H54 (cell line): ENCODE results near the gene MICAL2.

Source experiments
- DNase-seq: peaks from one replicate; pipeline ENCODE4 v3.0.0; 2011; ENCODE audit warnings: low spot score, mixed read lengths; ENCODE audit not compliant: insufficient read length
- FAIRE-seq: peaks from 3 replicates; lab custom pipeline; 2011; peaks lifted over from hg19 to GRCh38; lab: Jason Lieb, UNC
- POLR2A ChIP-seq: IDR thresholded peaks from 2 replicates; pipeline ENCODE4 v1.6.1; 2011; ENCODE audit warnings: low read depth, mild to moderate bottlenecking, low read length

MICAL2 gene

GRCh38 chr11:12235947-12236743 lies 125.8 kb downstream of the MICAL2 start:
- DNase-seq (peak; percentile 45), FAIRE-seq (no peak)
- no peak for TF ChIP-seq POLR2A

- FAIRE-seq (no peak), DNase-seq (no peak)
- no peak for TF ChIP-seq POLR2A
Measured at GRCh38 chr11:12236744-12237101, 126.3 kb downstream of the MICAL2 start.

DNA sequence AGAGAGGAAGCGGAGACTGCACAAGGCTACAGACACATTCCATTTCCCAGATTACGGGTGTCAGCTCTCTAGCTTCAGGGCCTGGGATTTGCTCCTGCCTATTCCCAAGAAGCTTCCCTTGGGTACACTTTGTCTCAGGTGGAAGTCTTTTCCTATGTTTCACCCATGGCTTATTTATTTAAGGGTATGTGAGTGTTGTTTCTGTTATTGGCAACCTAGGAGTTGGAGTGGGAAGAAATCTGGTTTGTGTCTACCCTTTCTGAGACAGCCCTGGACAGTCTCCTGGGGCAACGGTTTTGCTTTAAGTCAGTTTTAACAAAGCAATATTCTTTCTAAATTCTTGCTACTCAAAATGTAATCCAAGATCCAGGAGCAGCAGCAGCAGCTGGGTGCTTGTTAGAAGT lies 127.0 kb downstream of the MICAL2 start:
- no peak for DNase-seq
- TF ChIP-seq POLR2A, result no peak
- no peak for FAIRE-seq

DNA sequence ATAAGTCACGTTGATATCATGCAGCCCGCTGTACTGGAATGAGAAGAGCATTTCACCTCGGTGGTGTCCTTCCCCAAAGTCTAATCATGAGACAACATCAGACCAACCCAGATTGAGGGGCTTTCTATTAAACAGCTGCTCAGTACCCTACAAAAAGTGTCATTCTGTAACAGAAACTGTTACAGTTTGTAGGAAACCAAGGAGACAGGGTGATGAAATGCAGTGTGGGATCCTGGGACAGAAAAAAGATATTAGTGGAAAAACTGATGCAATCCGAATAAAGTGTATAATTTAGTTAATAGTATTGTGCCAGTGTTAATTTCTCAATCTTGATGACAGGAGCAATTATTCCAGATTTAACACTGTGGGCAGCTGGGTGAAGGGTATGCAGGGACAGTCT lies 128.0 kb downstream of the MICAL2 start:
- DNase-seq, result no peak
- FAIRE-seq, result no peak
- TF ChIP-seq POLR2A, result no peak

DNA sequence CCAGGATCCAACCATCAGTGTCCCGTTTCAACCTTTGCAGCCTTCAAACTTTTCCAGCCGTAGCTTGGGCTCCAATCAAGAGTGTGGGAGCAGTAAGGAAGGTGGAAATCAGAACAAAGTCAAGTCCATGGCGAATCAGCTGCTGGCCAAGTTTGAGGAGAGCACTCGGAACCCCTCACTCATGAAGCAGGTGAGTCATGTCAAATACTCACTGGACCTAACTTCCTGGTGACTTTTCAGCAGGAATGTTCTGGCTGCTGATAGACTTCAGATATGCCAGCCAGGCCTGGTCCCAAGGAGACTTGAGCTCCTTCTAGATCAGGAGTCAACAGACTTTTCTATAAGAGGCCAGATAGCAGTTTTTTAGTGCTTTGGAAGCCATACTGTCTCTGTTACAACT lies 129.0 kb downstream of the MICAL2 start:
- FAIRE-seq, result no peak
- no peak for TF ChIP-seq POLR2A
- DNase-seq, result no peak

DNA sequence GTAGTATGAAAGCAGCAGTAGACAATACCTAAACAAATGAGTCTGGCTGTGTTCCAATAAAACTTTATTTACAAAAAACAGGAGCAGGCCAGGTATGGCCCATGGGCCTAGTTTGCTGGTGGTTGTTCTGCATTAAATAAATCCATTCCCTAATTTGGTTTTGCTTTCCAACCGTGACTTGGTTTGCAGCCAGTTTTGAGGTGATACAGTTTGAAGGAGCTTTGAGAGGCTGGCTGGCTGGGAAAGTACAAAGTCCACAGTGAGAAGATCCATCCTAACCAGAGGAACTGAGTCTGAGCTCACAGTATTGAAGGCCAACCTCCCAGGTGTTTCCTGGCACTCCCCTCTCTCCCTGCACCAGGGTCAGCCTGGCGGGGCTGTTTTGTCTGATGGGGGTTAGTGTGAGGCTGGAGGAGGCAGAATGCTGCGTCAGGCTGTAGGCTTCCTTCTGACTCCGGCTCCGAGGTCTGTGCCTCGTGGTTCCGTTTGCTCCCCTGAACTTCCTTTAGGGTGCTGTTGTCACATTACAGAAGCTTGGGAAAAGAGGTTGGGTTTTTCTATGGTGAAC lies 129.5 kb downstream of the MICAL2 start:
- no peak for DNase-seq
- FAIRE-seq, result no peak
- no peak for TF ChIP-seq POLR2A

- no peak for TF ChIP-seq POLR2A
- DNase-seq, result no peak
- no peak for FAIRE-seq
Measured at GRCh38 chr11:12240677-12241076, 130.3 kb downstream of the MICAL2 start.

- FAIRE-seq (no peak), DNase-seq (no peak)
- no peak for TF ChIP-seq POLR2A
Measured at GRCh38 chr11:12241401-12241800, 131.0 kb downstream of the MICAL2 start.

DNA sequence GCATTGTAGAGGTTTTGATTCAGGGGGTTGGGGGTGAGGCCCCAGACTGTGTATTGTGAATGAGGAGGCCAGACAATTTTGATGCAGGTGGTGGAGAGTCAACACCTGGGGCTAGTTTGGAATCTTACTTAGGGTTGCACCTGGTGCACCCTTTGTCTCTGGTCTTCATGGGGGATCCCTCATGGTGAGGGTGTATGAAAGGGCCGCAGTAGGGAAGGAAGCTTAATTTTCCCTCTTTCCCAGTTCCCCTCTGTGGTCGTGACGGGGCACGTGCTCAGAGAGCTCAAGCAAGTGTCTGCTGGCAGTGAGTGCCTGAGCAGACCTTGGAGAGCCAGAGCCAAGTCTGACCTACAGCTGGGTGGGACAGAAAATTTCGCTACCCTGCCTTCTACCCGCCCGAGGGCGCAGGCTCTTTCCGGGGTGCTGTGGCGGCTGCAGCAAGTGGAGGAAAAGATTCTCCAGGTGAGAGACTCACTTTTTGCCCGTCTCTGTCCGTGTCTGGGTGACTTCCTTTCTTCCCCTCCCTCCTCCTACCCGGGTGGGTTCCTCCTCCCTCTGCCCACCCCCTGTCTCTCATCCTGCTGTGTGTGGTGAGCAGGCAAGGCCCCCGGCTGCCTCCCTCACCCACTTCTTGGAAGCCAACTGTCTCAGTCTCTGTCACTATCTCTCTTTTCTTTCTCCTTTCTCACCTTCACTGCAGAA lies 131.7 kb downstream of the MICAL2 start:
- DNase-seq (no peak), FAIRE-seq (no peak)
- TF ChIP-seq POLR2A, result no peak

GRCh38 chr11:12242966-12243365 lies 132.6 kb downstream of the MICAL2 start:
- no peak for TF ChIP-seq POLR2A
- DNase-seq (no peak), FAIRE-seq (no peak)

DNA sequence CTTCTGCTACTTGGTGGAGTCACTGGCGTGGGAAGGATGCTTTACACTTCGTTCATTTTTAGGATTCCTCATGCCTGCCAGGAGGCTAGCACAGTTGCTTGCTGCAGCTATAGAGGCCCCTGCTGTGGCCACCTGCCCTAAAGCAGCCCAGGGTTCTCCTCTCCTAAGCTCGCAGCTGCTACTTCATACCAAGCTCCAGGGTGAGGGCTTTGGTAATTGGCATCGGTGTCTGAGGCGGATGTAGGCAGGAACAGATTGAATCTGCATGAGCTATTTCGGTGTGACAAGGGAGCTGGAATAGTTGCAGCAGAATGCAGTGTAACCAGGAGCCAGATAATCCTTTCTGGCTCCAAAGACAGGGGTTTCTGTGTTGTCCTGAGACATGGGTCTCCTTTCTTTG lies 133.1 kb downstream of the MICAL2 start:
- no peak for FAIRE-seq
- TF ChIP-seq POLR2A, result no peak
- DNase-seq, result no peak

DNA sequence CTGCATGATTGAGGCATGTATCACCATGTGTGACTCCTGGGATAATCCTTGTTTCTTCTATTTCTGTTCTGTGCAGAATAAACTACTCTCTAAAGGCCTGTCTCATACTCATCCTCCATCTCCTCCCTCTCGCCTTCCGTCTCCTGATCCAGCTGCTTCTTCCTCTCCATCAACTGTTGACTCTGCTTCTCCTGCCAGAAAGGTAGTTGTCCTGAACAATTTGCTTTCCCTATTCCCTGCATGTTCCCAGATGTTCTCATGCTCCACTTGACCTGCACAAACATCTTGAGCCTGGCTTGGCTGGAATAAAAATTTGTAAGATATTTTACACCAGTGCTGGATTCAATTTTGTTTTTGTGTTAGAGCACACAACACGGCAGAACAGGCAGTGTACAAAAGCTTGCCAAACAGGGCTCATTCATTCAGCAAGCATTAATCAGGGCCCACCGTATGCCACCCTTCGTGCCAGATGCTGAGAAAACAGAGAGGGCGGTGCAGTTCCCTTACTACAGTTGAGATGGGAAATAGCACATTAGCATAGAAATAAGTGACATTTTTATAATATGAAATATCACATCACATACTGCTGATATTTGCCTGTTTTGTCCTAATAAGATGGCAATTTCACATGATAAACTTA lies 133.6 kb downstream of the MICAL2 start:
- FAIRE-seq (no peak), DNase-seq (no peak)
- TF ChIP-seq POLR2A, result no peak

DNA sequence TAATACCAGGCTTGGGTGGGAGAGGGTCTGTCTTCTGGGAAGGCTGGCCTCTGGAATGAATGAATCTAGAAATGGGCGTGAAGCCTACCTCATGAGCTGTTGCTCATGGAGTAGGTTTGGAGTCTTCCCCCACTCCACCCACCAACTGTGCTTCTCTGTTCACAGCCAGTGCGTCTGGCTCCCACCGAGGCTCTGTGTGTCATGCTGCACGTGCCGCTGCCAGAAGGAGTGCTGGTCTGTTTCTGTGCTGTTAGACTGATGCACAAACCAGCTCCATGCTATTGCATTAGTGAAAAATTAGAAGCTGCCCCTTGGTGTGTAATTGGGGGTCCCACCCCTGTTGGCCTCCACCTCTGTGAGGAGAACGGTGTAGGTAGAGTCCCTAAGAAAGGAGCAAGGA lies 134.7 kb downstream of the MICAL2 start:
- FAIRE-seq (no peak), DNase-seq (no peak)
- no peak for TF ChIP-seq POLR2A

DNA sequence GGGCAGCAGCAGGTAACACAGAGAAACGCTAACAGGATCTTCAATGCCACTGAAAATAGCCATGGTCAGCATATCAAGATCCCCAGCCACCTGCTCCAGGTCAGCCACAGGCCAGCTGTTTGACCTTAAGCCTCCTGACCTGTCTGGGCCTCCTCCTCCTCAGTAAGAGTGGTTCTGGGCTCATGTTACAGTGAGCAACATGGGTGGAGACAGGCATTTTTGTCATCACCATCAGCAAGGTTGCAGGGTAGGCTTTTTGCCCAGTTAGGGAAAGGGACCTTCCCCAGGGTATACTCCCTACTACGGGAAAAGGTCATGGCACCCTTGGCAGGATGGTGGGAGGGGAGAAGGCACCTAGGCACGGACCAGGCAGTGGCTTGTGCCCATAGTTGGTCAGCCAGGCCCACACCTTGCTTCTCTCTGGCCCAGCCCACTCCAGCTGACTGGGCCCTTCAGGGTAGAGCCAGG lies 135.2 kb downstream of the MICAL2 start:
- no peak for TF ChIP-seq POLR2A
- FAIRE-seq (no peak), DNase-seq (no peak)
